GM19468 (cell line): ENCODE results near the gene VSIR.

Source experiments
- ATAC-seq: cut with Tn5 transposase; IDR thresholded peaks from one replicate; pipeline ENCODE4 v1.9.1; 2021; ENCODE audit warnings: mild to moderate bottlenecking, moderate library complexity, moderate number of reproducible peaks; ENCODE audit not compliant: unreplicated experiment; ENCODE audit errors: extremely low read depth

Gene VSIR

DNA sequence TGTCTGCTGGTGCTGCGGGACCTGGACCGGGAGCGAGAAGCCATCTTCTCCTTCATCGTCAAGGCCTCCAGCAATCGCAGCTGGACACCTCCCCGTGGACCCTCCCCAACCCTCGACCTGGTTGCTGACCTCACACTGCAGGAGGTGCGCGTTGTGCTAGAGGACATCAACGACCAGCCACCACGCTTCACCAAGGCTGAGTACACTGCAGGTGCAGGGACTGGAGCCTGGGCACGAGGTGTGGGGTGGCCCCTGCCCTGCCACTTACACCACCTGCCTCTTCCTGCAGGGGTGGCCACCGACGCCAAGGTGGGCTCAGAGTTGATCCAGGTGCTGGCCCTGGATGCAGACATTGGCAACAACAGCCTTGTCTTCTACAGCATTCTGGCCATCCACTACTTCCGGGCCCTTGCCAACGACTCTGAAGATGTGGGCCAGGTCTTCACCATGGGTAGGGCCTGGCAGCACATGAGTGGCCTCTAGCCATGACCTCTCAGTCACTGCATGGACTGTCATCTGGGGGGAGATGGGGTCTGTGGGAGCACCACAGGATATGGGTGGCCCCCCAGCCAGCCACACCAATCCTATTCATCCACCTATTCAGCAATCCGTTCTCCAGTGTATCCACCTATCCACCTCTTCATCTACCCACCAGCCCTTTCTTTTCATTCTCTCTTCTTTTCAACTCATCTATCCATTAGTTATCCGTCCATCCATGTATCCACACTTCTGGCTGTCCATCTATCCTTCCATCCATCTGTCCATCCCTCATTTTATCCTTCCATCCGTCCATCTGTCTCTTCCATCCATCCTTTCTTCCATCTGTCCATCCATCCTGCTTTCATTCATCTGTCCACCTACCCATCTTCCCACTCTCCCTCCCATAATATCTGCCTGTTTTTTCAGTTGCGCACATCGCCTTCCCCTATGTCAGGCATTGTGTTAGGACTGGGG lies 34.5 kb upstream of the VSIR start:
- ATAC-seq: no peak

- no peak for ATAC-seq
Observed at GRCh38 chr10:71806704-71807556, 33.6 kb upstream of the VSIR start.

DNA sequence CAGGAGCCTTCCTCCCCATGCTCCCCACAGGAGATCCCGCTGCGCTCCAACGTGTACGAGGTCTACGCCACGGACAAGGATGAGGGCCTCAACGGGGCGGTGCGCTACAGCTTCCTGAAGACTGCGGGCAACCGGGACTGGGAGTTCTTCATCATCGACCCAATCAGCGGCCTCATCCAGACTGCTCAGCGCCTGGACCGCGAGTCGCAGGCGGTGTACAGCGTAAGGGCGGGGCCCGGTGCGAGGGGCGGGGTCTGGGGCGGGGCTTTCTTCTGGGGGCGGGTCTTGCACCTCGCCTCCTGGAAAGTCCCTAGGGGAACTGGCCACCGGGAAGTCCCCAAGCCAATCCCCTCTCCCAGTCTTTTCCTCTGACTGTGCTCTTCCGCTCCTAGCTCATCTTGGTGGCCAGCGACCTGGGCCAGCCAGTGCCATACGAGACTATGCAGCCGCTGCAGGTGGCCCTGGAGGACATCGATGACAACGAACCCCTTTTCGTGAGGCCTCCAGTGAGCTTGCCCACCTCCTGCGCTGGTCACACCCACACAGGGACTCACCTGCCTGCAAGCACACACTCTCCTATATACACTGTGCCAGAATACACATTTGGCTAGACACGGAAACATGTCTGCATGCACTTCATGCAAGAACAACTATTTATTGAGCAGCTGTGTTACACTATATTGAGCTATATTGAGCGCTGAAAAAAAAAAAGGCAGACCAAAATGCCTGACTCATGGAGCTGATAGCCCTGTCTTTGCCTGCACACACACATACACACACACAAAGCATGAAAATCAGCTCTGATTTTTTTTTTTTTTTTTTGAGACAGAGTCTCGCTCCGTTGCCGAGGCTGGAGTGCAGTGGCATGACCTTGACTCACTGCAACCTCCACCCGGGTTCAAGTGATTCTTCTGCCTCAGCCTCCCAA lies 32.7 kb upstream of the VSIR start:
- no peak for ATAC-seq

DNA sequence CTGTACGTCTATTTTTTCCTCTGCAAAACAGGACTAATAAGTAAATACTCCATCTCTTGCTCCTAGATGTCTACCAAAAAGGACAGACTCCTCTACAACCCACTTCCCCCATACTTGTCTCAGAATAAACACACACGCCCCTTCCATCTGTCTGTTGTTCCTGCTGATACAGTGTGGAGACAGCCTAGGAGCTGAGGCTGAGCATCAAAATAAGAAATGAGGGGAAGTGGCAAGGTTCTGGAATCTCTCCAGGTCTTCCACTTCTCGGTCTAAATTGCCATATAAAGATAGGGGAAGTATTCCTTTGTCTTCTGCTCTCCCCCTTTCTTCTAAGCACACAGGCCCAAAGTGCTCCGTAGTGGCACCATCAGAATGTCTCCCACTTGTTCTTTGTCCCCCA lies 30.8 kb upstream of the VSIR start:
- no peak for ATAC-seq

DNA sequence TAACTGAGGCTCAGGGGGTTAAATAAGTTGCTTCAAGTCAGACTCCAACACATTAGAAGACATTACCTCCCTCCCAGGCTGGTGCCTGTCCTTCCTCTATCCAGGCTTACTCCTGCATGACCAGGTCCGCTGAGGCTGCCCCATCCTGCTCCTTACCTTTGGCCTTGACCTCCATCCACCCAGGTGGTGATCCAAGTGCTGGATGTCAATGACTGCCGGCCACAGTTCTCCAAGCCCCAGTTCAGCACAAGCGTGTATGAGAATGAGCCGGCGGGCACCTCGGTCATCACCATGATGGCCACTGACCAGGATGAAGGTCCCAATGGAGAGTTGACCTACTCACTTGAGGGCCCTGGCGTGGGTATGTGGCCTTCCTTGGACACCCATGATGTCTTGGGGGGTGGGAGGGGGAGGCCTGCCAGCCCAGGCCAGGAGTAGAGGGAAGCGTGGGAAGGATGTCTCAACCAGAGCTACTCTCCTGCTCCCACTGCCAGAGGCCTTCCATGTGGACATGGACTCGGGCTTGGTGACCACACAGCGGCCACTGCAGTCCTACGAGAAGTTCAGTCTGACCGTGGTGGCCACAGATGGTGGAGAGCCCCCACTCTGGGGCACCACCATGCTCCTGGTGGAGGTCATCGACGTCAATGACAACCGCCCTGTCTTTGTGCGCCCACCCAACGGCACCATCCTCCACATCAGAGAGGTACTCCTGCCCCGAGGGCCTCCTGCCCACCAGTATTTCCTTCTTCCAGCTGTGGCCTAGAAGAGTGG lies 29.6 kb upstream of the VSIR start:
- no peak for ATAC-seq

DNA sequence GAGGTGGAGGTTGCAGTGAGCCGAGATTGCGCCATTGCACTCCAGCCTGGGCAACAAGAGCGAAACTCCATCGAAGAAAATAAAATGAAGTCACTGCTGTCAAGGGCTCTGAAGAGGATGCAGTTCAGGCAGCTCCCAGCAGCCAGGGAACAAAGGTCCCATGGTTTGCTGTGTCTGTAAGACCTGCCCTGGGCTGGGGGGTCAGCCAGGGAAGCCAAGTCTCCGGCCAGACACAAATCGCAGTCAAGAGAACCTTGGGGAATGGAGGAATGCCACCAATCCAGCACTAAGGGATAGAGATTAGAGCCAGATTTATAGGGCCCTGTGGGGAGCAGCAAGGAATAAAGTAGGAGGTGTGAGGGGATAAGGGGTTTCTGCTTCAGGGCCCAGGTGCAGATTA lies 28.9 kb upstream of the VSIR start:
- no peak for ATAC-seq

GRCh38 chr10:71801361-71801760 lies 28.0 kb upstream of the VSIR start:
- peak; percentile 86 for ATAC-seq

DNA sequence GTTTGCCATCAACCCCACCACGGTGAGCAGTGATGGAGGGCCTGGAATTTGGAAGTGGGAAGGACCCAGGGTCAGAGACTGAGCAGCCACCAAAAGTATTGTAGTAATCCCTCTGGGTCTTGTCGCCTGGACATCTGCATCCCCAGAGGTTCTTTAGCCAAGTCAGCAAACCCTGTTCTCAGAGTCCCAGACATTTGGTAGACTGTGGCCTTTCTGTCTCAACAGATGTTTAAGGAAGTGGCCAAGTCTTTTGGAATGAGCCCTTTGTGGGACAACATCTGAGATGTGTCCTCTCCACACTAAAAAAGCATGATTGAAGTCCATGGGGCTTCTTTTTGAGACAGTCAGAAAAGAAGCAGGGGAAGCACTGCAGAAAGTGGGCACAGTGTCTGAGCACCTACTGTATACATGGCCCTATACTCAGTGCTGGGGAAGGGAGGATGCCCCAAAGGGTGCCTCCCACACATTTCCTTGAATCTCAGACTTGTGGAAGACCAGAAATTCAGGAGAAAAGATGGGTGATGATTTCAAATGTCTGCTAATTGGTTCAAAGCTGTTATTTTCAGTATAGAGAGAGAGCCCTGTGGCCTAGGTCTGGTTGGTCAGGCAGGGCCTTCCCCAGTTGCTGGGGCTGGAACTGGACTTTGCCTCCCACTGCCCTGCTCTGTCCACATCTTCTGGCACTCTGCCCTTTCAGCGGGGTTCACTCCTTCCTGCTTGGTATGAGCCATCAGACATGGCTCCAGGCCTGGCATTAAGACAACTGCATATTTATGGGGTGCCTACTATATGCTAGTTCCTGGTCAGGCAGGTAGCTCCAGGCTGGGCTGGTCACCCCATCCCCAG lies 26.5 kb upstream of the VSIR start:
- no peak for ATAC-seq

GRCh38 chr10:71799112-71799511 lies 25.8 kb upstream of the VSIR start:
- ATAC-seq: no peak

- ATAC-seq: no peak
Observed at GRCh38 chr10:71798308-71798624, 24.9 kb upstream of the VSIR start.

DNA sequence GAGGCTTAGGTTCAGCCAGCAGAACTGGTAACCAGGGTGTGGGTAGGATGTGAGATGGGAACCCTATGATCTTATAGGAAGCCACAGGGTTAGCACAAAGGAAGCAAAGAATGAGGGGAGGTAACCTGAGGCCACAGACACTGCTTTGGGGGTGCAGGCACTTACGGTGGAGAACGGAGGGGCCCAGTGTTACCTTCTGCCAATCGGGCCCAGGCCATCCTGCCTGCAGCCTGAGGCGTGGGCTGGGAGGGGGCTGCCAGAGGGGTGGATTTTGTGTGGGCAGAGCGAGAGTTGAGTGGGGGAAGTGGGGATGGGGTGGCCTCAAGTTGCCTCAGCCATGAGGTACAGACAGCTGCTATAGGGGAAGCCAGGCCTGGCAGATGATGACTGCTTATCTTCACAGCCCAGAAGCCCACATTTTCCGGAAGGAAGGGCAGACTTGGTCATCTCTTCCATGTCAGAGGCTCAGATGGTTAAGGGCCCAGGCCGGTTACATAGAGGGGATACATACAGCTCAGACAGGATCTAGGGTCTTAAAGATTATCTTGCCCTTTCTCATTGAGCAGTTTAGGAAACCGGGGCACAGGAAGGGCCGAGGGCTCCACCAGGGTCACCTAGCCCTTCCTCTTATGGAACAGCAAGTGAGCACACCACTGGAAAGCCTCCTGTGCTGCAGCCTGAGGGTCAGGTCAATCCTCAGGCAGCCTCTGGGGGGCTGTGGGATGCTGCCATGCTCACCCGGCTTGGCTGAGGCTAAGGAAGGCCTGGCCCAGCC lies 24.4 kb upstream of the VSIR start:
- no peak for ATAC-seq

DNA sequence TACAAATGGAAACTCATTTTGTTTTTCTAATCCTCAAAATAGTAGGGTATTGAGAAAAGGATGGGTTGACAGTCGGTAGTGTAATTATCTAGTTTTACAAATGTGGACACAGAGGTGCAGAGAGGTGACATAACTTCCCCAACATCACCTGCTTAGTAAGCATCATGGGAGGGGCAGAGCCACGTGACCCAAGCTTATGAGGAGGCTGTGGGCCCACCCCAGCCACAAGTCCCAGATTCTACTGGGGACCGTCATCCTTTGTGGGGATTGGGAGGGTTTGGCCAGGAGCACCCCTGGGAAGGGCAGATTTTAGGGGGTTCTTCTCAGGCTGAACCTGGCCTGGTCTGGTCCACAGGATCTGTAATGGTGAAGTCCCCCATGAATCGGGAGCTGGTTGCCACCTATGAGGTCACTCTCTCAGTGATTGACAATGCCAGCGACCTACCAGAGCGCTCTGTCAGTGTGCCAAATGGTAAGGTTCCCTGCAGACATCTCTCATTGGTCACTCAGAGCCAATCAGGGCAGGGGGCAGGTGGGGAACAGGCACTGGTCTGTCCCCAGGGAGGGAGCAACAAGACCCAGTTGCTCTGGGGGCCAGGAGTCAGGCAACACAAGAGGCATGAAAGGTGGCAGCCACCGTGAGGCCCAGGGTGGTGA lies 23.6 kb upstream of the VSIR start:
- no peak for ATAC-seq

- no peak for ATAC-seq
Observed at GRCh38 chr10:71795248-71795647, 21.9 kb upstream of the VSIR start.

GRCh38 chr10:71790749-71791440 lies 17.6 kb upstream of the VSIR start:
- ATAC-seq: no peak

DNA sequence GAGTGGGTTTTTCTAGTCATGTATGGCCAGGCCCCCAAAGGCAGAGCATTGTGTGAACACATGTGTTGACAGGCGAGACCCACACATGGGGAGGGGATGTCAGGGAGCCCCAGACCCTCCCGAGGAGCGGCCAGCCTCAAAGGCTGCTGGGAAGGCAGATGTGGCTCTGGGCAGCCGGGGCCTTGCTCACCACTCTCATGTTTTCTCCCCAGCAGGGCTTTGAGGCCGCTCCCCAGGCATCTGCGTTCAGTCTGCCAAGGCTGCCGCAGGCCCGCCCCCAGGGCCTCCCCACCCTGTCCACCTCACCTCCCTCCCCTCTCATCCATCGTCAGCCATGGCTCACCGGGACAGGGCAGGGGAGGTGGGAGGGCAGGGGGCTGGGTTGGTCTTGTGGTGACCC lies 16.6 kb upstream of the VSIR start:
- ATAC-seq: no peak

- no peak for ATAC-seq
Observed at GRCh38 chr10:71788954-71789353, 15.6 kb upstream of the VSIR start.
